Measurements from ENCODE around the gene RGR.

GRCh38 chr10:84258034-84258695, 13.3 kb downstream of the RGR start:
- TF ChIP-seq CTCF (IDR thresholded peaks at IDR 0.05) (no peak), POLR2AphosphoS5 (IDR thresholded peaks at IDR 0.05; ENCODE audit: low read depth, low read length) (no peak), TCF7L2 (IDR thresholded peaks at IDR 0.05; ENCODE audit: low read depth, low read length) (no peak), SIN3A (IDR thresholded peaks at IDR 0.05; ENCODE audit: borderline replicate concordance, insufficient read depth, low read depth, low read length) (no peak)
